ENCODE data around the gene CCNY.

CCNY gene

DNA sequence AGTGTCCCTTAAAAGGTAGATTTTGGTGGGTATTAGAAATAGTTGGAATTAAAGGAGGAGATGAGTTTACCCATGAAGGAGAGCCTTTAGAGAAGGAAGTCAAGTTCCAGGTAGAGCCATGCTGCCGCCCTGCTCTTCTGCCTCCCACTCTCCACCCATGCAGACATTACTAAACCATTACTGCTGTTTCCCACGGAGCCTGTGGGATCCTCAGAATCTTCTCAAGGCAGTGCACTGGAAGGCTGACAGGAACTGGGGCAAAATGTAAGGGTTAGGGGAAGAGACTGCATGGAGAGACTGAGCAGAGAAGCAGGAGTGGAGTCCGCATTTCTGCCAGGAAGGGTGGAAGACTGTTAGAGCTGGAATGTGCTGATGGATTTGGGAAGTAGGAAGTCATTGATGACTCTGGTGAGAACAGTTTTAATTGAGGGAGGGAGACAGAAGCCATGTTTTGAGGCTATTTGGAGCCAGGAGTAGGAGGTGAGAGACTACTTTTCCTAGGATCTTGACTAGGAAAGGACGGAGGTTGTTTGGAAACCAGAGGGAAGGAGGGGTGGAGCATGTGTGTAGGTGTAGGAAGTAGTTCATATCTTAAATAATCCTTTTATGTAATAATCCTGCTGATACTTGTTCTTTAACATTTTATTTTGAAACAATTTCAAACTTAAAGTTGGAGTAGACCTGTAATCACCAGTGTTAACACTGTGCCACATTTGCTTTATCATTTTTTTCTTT lies 109.0 kb downstream of the CCNY start:
- H3K9me3 Mint-ChIP-seq, result peaks cover 33% of the 10 kb centered on the region
- H3K36me3 Mint-ChIP-seq (ENCODE audit: low read depth), result peaks cover 44% of the 10 kb centered on the region
- no peaks in the 10 kb centered on the region for H3K27me3 Mint-ChIP-seq
- H3K4me1 Mint-ChIP-seq (ENCODE audit: low read depth), result peaks cover 89% of the 10 kb centered on the region
- no peak overlapping the region for H3K4me3 Mint-ChIP-seq
- H3K27ac Mint-ChIP-seq, result no peak overlapping the region

DNA sequence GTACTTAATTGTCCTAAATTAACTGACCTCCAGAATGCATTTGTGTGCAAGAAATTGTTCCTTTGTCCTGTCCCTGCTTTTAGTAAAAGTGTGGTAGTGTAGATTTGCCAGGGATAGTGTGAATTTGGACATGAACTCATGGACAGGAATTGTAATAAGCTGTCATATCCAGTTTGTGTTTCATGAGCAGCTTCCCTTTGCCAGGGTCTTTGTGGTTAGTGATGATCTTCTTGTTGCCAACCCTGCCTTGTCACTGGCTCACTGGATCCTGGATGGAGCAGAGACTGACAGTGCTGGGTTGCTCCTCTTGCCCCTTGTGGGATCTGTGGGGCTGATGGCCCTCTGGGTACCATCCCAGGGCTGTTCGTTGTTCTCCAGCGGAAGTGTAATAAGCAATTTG lies 110.1 kb downstream of the CCNY start:
- Mint-ChIP-seq H3K4me1 (ENCODE audit: low read depth) (peaks cover 89% of the 10 kb centered on the region), H3K27ac (no peak overlapping the region), H3K27me3 (no peaks in the 10 kb centered on the region), H3K4me3 (no peak overlapping the region), H3K9me3 (peaks cover 23% of the 10 kb centered on the region), H3K36me3 (ENCODE audit: low read depth) (peaks cover 35% of the 10 kb centered on the region)

DNA sequence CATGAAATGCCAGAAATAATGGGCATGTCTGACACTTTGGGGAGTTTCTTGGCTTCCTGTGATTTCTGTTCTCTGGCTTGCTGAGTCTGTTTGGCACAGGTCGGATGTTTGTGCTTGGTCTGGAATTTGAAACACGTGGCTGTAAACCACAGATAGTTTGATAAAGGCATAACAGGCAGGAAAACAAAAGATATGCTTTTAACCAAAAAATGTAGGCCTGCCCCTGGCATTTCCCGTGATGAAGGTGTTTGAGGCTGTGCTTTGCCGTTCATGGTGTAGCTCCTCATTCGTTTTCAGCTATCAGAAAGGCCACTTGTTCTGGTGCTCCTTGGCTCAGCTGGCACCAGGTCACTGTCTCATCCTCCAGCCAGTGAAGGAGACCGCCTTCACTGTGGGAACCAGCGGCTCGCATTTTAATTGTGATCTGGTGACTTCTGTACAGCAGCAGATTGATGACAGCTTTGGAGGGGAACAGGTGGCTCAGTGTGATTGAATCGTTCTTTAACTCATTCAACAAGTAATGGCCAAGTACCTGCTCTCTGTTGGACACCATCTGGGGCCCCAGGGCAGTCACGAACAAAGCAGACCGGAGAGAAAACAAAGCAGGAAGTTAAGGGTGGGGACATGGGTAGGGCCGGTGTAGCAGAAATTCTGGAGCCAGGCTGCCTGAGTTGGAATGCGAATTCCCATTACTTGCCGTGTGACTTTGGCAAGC lies 111.5 kb downstream of the CCNY start:
- Mint-ChIP-seq H3K27me3 (no peaks in the 10 kb centered on the region), H3K4me3 (peak overlapping the region; percentile 60), H3K9me3 (peaks cover 19% of the 10 kb centered on the region), H3K27ac (peak overlapping the region; percentile 86), H3K4me1 (ENCODE audit: low read depth) (peaks cover 86% of the 10 kb centered on the region), H3K36me3 (ENCODE audit: low read depth) (peaks cover 28% of the 10 kb centered on the region)

DNA sequence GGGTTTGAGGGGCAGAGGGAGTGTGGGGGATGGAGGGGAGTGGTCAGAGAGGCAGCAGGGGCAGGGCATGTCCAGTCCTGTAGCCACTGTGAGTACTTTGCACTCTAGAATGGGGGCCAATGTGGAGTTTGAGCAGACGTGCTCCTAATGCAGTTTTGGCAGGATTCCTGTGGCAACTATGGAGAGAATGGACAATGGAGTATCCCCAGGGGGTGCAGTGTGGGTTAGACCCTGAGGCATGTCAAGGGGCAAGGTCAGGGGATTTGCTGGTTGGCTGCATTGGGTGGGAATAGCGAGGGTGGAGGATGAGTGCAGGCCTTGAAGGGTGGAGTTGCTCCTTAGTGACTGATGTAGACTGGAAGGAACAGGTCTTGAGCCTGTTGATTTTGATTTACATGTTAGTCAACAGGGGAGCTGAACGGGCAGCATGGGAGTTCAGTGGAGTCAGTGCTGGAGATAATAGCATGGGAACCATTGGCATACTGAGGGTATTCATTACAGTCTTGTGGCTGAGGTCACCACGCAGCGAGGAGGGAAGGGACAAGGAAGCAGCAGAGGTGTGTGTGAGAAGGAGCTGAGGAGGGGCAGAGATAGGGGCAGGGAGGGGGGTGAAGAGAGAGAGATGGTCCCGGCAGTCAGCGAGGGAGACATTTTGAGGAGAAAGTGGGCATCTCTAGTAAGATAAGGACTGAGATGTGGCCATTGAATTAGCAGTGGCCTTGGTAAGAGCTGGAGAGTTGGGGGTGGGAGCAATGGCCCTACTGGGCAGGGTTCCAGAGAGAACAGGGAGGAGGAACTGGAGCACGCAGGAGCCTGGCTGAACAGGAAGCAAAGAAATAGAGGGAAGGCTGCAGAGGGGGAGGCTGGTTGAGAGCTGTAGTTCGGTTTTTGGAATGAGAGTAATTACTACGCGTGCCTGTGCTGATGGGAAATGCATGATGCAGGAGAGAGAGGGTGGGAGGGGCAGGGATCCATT lies 112.7 kb downstream of the CCNY start:
- no peak overlapping the region for H3K4me3 Mint-ChIP-seq
- peak overlapping the region; percentile 86 for H3K27ac Mint-ChIP-seq
- H3K4me1 Mint-ChIP-seq (ENCODE audit: low read depth), result peaks cover 80% of the 10 kb centered on the region
- peaks cover 12% of the 10 kb centered on the region for H3K9me3 Mint-ChIP-seq
- peaks cover 21% of the 10 kb centered on the region for H3K36me3 Mint-ChIP-seq (ENCODE audit: low read depth)
- H3K27me3 Mint-ChIP-seq, result no peaks in the 10 kb centered on the region

DNA sequence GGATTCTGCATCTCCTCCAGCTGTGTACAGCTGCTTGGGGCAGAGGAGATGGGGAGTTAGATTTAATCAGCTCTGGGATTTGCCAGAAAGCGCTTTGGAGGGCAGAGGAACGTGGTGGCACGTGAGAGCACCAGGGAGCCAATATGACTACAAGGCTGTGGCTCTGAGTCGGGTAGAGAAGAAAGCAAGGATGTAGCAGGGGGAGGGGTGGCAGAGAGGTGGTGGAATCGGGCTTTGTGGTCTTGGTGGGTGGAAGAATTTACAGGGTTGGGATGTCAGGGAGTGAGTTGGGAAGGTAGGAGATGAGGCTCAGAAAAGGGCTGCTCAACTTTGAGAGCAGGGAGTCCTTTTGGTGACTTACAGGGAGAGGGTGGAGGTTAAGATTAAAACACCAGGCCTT lies 113.6 kb downstream of the CCNY start:
- Mint-ChIP-seq H3K27ac (peak overlapping the region; percentile 73), H3K27me3 (no peaks in the 10 kb centered on the region), H3K9me3 (peaks cover 7% of the 10 kb centered on the region), H3K36me3 (ENCODE audit: low read depth) (peaks cover 14% of the 10 kb centered on the region), H3K4me3 (no peak overlapping the region), H3K4me1 (ENCODE audit: low read depth) (peaks cover 83% of the 10 kb centered on the region)

DNA sequence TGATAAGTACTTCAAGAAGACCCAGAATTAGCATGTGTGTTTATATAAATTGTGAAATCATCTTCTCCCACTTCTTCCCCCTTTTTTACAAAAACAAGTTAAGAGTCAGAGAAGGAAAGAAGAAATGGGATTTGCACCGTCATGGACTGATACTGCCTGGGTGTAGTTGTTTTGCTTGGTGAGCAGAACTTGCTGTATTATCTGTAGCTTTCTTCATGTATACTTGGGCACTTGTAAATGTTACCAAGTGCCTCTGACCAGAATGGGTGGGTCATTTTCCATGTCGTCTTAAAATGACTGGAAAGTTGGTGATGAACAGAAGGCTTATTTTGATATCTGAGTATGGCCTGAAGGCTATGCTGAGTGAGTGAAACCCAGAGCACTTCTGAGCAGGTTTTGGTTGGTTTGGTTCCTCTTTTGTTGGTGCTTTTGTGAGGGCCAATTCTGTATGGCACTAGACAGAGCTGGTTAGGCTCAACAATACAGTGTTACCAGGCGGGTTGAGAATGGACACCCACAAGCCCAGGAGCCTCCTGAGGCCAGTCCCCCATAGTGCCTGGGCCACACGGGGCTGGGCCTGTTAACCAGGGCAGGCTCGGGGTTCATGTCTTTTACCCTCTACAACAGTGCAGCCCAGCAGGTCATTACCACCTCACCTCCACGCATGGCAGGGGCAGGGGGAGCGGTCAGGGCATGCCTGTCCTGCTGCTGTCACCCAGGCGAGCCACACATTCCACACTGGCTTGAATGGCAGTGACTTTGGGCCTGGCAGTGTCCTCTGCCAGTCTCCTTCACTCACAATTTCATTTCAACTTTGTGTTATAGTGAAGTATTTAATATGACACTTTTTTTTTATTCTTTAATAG lies 115.1 kb downstream of the CCNY start:
- Mint-ChIP-seq H3K27ac (peak overlapping the region; percentile 73), H3K4me1 (ENCODE audit: low read depth) (peaks cover 83% of the 10 kb centered on the region), H3K36me3 (ENCODE audit: low read depth) (peaks cover 3% of the 10 kb centered on the region), H3K4me3 (no peak overlapping the region), H3K27me3 (no peaks in the 10 kb centered on the region), H3K9me3 (no peaks in the 10 kb centered on the region)

DNA sequence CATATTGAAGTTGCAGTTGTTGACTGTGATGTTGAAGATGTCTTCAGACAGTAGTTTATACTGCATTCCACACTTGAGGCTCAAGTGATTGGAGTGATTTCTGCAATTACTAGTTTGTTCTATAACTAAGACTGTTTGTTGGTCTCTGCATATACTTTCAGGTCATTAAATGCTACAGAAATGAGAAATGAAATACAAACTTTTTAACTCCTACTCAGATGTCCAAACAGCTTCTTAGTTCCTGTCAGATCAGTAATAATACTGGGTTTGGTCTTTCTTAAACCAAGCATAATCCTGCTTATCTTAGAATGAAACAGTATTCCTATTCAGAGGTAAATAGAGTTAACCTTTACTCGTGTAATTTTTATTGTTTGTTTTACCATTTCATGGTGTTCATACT lies 115.9 kb downstream of the CCNY start:
- Mint-ChIP-seq H3K27me3 (no peaks in the 10 kb centered on the region), H3K36me3 (ENCODE audit: low read depth) (no peaks in the 10 kb centered on the region), H3K27ac (no peak overlapping the region), H3K4me3 (no peak overlapping the region), H3K9me3 (no peaks in the 10 kb centered on the region), H3K4me1 (ENCODE audit: low read depth) (peaks cover 82% of the 10 kb centered on the region)

DNA sequence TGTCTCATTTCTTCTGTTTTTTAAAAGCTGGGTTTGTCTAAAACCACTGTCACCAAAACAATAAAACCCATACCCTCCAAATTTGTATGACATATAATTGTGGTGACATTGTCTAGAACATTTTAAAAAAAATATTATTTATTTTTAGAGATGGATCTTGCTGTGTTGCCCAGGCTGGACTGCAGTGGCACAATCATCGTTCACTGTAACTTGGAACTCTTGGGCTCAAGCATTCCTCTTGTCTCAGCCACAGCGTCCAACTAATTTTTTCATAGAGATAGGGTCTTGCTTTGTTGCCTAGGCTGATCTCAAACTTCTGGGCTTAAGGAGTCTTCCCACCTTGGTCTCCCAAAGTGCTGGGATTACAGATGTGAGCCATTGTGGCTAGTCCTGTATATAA lies 116.5 kb downstream of the CCNY start:
- Mint-ChIP-seq H3K27ac (no peak overlapping the region), H3K27me3 (no peaks in the 10 kb centered on the region), H3K9me3 (no peaks in the 10 kb centered on the region), H3K4me1 (ENCODE audit: low read depth) (peaks cover 78% of the 10 kb centered on the region), H3K36me3 (ENCODE audit: low read depth) (no peaks in the 10 kb centered on the region), H3K4me3 (no peak overlapping the region)

DNA sequence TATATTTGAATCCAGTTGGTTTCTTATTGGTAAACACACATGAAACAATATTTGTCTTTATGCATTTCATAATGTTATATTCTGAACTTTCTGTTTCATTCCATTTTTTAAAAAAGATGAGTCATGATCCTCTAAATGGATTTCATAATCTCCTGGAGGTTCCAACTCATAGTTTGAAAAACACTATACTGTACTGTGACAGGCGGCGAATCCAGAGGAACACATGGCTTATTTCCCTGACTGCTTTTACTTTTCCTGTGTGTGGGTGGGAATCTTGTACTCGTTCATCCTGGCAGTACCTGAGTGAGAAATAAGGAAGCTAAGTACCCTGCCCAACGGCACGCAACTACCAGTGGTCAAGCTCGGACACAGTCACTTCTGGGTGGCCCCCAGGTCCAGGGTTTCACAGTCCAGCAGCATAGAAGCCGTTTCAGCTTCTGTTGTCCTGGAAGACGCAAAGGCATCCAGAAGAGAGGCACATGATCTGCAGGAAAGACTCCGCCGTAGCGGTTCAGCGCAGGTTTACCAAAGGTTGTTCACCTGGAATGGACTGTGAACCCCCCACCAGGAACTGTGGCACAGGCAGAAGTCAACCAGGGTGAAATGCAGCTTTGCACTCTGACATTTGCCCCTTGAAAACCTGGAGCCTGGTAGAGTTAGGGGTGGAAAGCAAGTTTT lies 117.7 kb downstream of the CCNY start:
- Mint-ChIP-seq H3K9me3 (no peaks in the 10 kb centered on the region), H3K27me3 (no peaks in the 10 kb centered on the region), H3K36me3 (ENCODE audit: low read depth) (no peaks in the 10 kb centered on the region), H3K4me3 (no peak overlapping the region), H3K27ac (no peak overlapping the region), H3K4me1 (ENCODE audit: low read depth) (peaks cover 67% of the 10 kb centered on the region)

DNA sequence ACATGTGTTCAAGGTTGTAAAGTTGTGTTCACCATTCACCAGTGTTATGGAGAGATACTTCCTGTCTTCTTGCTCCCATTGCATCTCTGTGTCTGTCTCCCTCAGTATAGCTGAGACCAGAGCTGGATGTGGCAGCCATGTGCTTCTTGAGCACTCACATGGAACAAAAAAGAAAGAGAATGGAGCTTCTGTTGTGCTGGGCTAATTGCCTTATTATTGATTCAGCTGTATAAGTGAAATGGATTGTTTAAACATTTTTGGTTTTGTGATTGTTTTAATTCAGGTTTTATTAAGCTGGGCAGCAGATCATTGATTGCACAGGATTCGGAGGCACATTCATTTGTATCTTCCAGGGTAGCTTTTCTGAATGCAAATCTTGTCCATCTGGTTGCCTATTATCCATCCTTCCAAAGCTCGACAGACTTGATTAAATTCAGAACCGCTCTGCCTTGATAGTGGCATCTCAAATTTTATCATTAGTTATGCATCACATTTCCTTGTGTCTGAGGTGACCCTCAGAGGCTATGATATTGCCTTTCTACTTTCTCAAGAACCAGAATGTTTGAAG lies 119.9 kb downstream of the CCNY start:
- Mint-ChIP-seq H3K9me3 (no peaks in the 10 kb centered on the region), H3K4me1 (ENCODE audit: low read depth) (peaks cover 44% of the 10 kb centered on the region), H3K27me3 (no peaks in the 10 kb centered on the region), H3K36me3 (ENCODE audit: low read depth) (no peaks in the 10 kb centered on the region), H3K4me3 (no peak overlapping the region), H3K27ac (no peak overlapping the region)

DNA sequence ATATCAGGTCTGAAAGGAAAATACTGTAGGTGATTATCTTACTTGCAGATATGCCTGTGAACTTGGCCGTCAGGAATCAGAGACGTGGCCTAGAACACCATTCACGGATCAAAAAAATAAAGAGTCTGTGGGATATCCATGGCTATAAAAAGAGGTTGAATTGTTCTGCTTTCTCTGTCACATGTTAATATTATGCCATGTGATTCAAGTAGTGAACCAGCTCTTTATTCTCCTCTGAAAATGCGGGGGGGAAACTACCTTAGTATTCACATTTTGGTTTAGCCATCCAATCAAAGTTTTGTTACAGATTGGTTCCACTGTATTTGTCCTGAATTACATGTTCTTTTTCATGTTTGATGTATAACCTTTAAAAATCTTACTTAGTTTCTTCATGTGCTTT lies 120.5 kb downstream of the CCNY start:
- no peaks in the 10 kb centered on the region for H3K9me3 Mint-ChIP-seq
- no peaks in the 10 kb centered on the region for H3K36me3 Mint-ChIP-seq (ENCODE audit: low read depth)
- peaks cover 39% of the 10 kb centered on the region for H3K4me1 Mint-ChIP-seq (ENCODE audit: low read depth)

DNA sequence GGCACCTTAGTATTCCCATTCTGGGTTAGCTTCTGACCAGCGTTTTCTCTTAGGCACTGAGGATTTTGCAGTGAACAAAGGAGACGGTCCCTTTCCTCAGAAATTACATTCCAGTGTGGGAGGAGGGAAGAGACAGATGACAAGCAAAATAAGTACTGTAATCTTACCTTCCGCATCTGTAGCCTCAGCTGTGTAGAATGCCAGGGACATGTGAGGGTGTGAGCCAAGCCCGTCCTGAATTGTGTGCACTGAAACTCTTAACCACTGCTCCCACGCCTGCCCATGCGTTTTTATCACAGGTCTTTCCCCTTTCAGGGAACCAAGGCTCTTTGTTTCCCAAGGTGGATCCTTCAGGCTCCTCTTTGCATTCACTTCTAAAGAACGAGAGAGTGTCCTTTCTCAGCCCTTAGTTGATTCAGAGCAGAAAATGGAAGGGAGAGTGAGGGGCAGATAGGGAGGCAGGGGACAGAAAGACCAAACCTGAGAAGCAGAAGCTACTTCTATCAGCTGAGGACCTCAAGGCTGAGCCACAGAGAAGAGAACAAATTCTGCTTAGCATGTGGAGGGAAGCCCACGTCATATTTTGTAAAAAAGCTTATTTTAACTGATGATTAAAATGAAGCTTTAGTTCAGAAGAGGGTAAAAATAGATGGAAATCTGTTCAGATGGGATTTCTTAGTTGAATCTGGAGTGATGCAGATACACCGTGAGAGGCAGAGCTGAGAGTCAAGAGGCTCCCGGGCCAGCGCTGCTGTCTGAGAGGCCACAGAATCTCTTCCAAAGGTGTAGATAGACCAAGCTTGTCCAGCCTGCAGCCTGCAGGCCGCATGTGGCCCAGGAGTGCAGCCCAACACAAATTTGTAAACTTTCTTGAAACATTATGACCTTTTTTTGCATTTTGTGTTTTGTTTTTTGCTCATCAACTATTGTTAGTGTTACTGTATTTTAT lies 122.5 kb downstream of the CCNY start:
- no peaks in the 10 kb centered on the region for H3K36me3 Mint-ChIP-seq (ENCODE audit: low read depth)
- H3K27ac Mint-ChIP-seq, result peak overlapping the region; percentile 30
- H3K9me3 Mint-ChIP-seq, result no peaks in the 10 kb centered on the region
- peaks cover 31% of the 10 kb centered on the region for H3K4me1 Mint-ChIP-seq (ENCODE audit: low read depth)
- no peak overlapping the region for H3K4me3 Mint-ChIP-seq
- H3K27me3 Mint-ChIP-seq, result no peaks in the 10 kb centered on the region

More for the DNA sequence above, 120.5 kb downstream of the CCNY start:
- H3K4me3 Mint-ChIP-seq, result no peak overlapping the region
- no peaks in the 10 kb centered on the region for H3K27me3 Mint-ChIP-seq
- no peak overlapping the region for H3K27ac Mint-ChIP-seq

DNA sequence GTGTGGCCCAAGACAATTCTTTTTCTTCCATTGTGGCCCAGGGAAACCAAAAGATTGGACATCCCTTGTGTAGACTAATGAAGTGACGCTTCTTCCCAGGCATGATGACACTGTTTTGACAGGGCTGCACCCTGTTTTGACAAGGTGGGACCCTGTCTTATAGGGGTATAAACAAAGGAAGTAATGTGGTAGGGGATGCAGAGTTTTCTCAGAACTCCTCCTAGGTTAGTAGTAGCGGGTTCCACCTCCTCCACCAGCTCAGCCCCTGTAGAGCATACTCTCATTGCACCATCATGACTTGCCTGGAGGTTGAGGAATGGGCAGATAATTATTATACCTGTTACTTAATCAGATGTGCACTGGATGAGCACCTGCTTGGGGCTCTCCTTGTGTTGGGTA lies 123.1 kb downstream of the CCNY start:
- peaks cover 27% of the 10 kb centered on the region for H3K4me1 Mint-ChIP-seq (ENCODE audit: low read depth)
- no peaks in the 10 kb centered on the region for H3K36me3 Mint-ChIP-seq (ENCODE audit: low read depth)
- H3K27ac Mint-ChIP-seq, result no peak overlapping the region
- no peak overlapping the region for H3K4me3 Mint-ChIP-seq
- no peaks in the 10 kb centered on the region for H3K9me3 Mint-ChIP-seq
- H3K27me3 Mint-ChIP-seq, result no peaks in the 10 kb centered on the region
